ENCODE data around the gene IFI27L1.

GRCh38 chr14:94045563-94046345, 35.4 kb upstream of the IFI27L1 start:
- no peak for TF ChIP-seq CTCF (conservative IDR thresholded peaks at IDR 0.05 in 1 of 2, IDR thresholded peaks at IDR 0.05 in 1 of 2; ENCODE audit: low read depth in 1 of 2, low read length in 2 of 2)
- no peak for TF ChIP-seq EZH2 (IDR thresholded peaks at IDR 0.05; ENCODE audit: low read length, missing control alignments)

All from fibroblast of lung (primary cell).